Measurements from ENCODE around the gene YIF1A. TPM values are rescaled to one million over a fixed set of nuclear protein-coding genes. Genes with fewer than 3 reads are reported as not detected.

Gene YIF1A
- total RNA-seq, 2 experiments from 2014 or later, result 57.2 to 73.4 TPM

- H2AFZ ChIP-seq (ENCODE audit: low read length), result no peak overlapping the region
- no peaks in the 10 kb centered on the region for H3K9me2 ChIP-seq (ENCODE audit: insufficient read depth, low read length)
- H3K36me3 ChIP-seq (ENCODE audit: insufficient read depth, low read length), result peaks cover 18% of the 10 kb centered on the region
- intact Hi-C loops (cut with micrococcal nuclease; ENCODE audit: unreplicated experiment), result no loop called here
- H3K79me2 ChIP-seq (ENCODE audit: insufficient read depth, low read depth, low read length), result no peaks in the 10 kb centered on the region
- DNase-seq (ENCODE audit: low spot score), result no peak
- CTCF ChIA-PET (ENCODE audit: unreplicated experiment), result no interaction called here
- peaks cover 22% of the 10 kb centered on the region for H3K4me1 ChIP-seq (ENCODE audit: insufficient read depth, low read length, poor library complexity, severe bottlenecking)
- TF ChIP-seq EZH2phosphoT487 (IDR thresholded peaks at IDR 0.05; ENCODE audit: borderline replicate concordance, low read depth, low read length) (no peak), CTCF (conservative IDR thresholded peaks at IDR 0.05; ENCODE audit: low read length) (no peak)
- H4K20me1 ChIP-seq (ENCODE audit: insufficient read depth, low read length), result no peaks in the 10 kb centered on the region
- no TSS peak for BruUV-seq (replicated peaks)
- POLR2A ChIA-PET, result interaction anchor here (0.5 kb wide), 1 partner anchor 696 kb away, joined by 3 read pairs; the partner anchor contains the start of gene SIPA1
- no peak overlapping the region for H3K27ac ChIP-seq (ENCODE audit: low read depth, low read length, poor library complexity, severe bottlenecking)
- no peak overlapping the region for H3K4me2 ChIP-seq (ENCODE audit: low read length)
- H3K9me3 ChIP-seq (ENCODE audit: low read length), result no peaks in the 10 kb centered on the region
- no peak overlapping the region for H3K4me3 ChIP-seq (ENCODE audit: low read depth, low read length, poor library complexity, severe bottlenecking)
Observed at GRCh38 chr11:66333220-66333877, 44.4 kb upstream of the YIF1A start.

- Histone ChIP-seq H3K4me3 (ENCODE audit: low read depth, low read length, poor library complexity, severe bottlenecking) (no peak overlapping the region), H3K9me2 (ENCODE audit: insufficient read depth, low read length) (no peaks in the 10 kb centered on the region), H3K9me3 (ENCODE audit: low read length) (no peaks in the 10 kb centered on the region), H3K27ac (ENCODE audit: low read depth, low read length, poor library complexity, severe bottlenecking) (no peak overlapping the region), H3K4me2 (ENCODE audit: low read length) (no peak overlapping the region), H3K4me1 (ENCODE audit: insufficient read depth, low read length, poor library complexity, severe bottlenecking) (peaks cover 30% of the 10 kb centered on the region), H2AFZ (ENCODE audit: low read length) (no peak overlapping the region), H4K20me1 (ENCODE audit: insufficient read depth, low read length) (no peaks in the 10 kb centered on the region), H3K36me3 (ENCODE audit: insufficient read depth, low read length) (peaks cover 11% of the 10 kb centered on the region), H3K79me2 (ENCODE audit: insufficient read depth, low read depth, low read length) (no peaks in the 10 kb centered on the region)
- ChIA-PET CTCF (ENCODE audit: unreplicated experiment) (no interaction called here), POLR2A (interaction anchor here (1.2 kb wide), 1 partner anchor 20 kb away, joined by 4 read pairs; no protein-coding TSS in a partner anchor)
- DNase-seq (ENCODE audit: low spot score), result no peak
- BruUV-seq (replicated peaks), result no TSS peak
- TF ChIP-seq CTCF (conservative IDR thresholded peaks at IDR 0.05; ENCODE audit: low read length), result no peak
- no peak for TF ChIP-seq EZH2phosphoT487 (IDR thresholded peaks at IDR 0.05; ENCODE audit: borderline replicate concordance, low read depth, low read length)
- intact Hi-C loops (cut with micrococcal nuclease; ENCODE audit: unreplicated experiment), result no loop called here
Observed at GRCh38 chr11:66332371-66333219, 43.7 kb upstream of the YIF1A start.
